ENCODE results near the gene PLA2G6.

The PLA2G6 gene

DNA sequence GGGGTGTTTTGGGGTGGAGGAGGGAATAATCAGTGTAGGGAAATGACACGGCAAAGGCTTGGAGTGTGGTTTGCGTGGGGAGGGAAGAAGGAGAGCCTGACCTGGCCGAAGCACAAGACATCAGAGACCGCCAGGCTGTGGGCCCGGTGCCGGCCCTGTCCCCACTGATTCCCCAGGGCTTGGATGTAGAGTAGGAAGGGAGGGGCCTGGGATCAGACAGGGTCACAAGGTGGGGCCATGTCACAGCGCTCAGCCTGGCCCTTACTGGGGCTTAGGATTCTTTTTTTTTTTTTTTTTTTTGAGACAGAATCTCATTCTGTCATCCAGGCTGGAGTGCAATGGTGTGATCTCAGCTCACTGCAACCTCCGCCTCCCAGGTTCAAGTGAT lies 114.6 kb downstream of the PLA2G6 start:
- 93 to 99% methylated on average over 7 of the region's 8 CpGs for whole genome bisulfite sequencing, 2 experiments (ENCODE audit: insufficient coverage in 2 of 2)
- Histone ChIP-seq H3K27ac (ENCODE audit: low read depth, low read length, severe bottlenecking) (no peak overlapping the region), H3K4me1 (ENCODE audit: control insufficient read depth, insufficient read depth, low read length, poor library complexity, severe bottlenecking) (no peaks in the 10 kb centered on the region), H3K36me3 (ENCODE audit: control insufficient read depth, insufficient read depth, low read length) (peaks cover 8% of the 10 kb centered on the region), H3K4me3 (ENCODE audit: extremely low read depth, insufficient read depth, low read length, poor library complexity, severe bottlenecking) (no peak overlapping the region), H3K9me3 (ENCODE audit: control insufficient read depth, low read length) (no peaks in the 10 kb centered on the region)

DNA sequence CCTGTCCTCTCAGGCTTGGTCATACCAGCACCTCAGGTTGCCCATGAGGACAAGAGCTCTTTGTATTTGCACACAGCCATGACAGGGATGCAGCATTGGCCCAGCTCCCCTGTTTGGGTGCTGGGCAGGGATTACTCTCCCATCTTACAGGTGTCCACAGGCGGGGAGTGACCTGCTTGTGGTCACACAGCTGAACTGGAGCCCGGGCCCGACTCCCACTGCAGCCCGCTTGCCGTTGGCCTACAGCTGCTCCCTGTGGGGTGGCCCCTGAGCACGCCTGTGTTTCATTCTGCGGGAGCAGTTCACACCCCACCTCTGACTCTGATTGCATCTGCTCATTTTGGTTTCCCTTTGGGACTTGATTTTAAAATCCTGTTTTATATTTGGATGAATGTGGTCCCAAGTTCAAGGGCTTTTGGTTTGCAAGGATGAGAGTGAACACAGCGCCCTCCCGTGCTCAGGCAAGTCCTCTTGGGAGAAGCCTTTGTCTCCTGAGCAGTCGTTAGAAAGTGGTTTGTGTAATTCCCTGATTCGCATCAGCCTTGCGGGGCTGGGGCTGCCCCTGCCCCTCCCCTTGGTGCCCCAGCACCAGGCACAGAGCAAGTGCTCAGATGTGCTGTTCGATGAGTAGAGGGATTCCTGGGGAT lies 115.1 kb downstream of the PLA2G6 start:
- Histone ChIP-seq H3K36me3 (ENCODE audit: control insufficient read depth, insufficient read depth, low read length) (peaks cover 8% of the 10 kb centered on the region), H3K27ac (ENCODE audit: low read depth, low read length, severe bottlenecking) (no peak overlapping the region), H3K4me1 (ENCODE audit: control insufficient read depth, insufficient read depth, low read length, poor library complexity, severe bottlenecking) (no peaks in the 10 kb centered on the region), H3K9me3 (ENCODE audit: control insufficient read depth, low read length) (no peaks in the 10 kb centered on the region), H3K4me3 (ENCODE audit: extremely low read depth, insufficient read depth, low read length, poor library complexity, severe bottlenecking) (no peak overlapping the region)
- WGBS, 2 experiments (ENCODE audit: insufficient coverage in 2 of 2): 94 to 98% methylated on average over 9 to 10 of the region's 13 CpGs

DNA sequence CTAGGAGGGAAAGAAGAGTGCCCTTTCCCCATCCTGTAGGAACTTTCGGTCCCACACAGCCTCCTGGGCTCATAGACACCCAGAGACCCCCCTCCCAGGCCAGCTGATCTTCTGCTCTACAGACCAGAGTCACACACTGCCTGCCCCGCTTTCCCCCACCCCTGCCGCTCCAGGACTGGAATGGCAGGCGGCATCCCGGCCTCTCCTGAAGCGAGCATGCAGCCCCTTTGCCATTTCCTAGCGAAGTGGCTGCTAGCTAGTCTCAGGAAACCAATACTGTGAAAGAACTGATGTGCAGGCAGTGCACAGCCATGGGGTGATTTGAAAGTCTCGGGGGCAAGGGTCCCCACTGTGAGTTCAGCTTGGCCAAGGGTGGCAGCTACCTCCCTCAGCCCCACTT lies 116.1 kb downstream of the PLA2G6 start:
- no peaks in the 10 kb centered on the region for H3K9me3 ChIP-seq (ENCODE audit: control insufficient read depth, low read length)

DNA sequence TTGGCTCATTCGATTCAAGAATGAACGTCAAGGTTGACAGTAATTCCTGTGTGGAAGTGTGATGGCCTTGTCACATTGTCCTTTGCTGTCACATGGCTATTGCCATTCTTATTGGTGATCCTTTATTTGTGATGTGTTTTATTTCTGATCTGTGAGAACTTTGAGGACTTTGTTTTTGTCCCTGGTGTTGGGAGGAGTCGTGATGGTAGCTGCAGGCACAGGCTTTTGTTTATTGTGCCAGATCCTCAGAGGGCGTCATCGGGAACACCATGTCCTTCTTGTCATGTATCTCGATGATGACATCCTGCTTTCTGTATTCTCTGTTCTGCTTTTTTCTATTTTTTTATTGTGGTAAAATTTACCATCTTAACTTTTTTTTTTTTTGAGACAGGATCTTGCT lies 118.8 kb downstream of the PLA2G6 start:
- no peaks in the 10 kb centered on the region for H3K9me3 ChIP-seq (ENCODE audit: control insufficient read depth, low read length)
- peaks cover 21% of the 10 kb centered on the region for H3K36me3 ChIP-seq (ENCODE audit: control insufficient read depth, insufficient read depth, low read length)
- H3K27ac ChIP-seq (ENCODE audit: low read depth, low read length, severe bottlenecking): no peak overlapping the region
- WGBS, 2 experiments (ENCODE audit: insufficient coverage in 2 of 2): 95 to 100% methylated on average over 3 to 5 of the region's 6 CpGs
- H3K4me1 ChIP-seq (ENCODE audit: control insufficient read depth, insufficient read depth, low read length, poor library complexity, severe bottlenecking): no peaks in the 10 kb centered on the region
- H3K4me3 ChIP-seq (ENCODE audit: extremely low read depth, insufficient read depth, low read length, poor library complexity, severe bottlenecking): no peak overlapping the region

More for the DNA sequence above, 116.1 kb downstream of the PLA2G6 start:
- Histone ChIP-seq H3K27ac (ENCODE audit: low read depth, low read length, severe bottlenecking) (no peak overlapping the region), H3K4me3 (ENCODE audit: extremely low read depth, insufficient read depth, low read length, poor library complexity, severe bottlenecking) (no peak overlapping the region), H3K36me3 (ENCODE audit: control insufficient read depth, insufficient read depth, low read length) (peaks cover 5% of the 10 kb centered on the region), H3K4me1 (ENCODE audit: control insufficient read depth, insufficient read depth, low read length, poor library complexity, severe bottlenecking) (no peaks in the 10 kb centered on the region)
- WGBS, 2 experiments (ENCODE audit: insufficient coverage in 2 of 2): 96 to 98% methylated on average over 7 to 8 of the region's 8 CpGs

Data from mesodermal cell (in vitro differentiated cells).